HCT116 (cell line): ENCODE data around the gene BIN2. TPM values are rescaled to one million over a fixed set of nuclear protein-coding genes. Genes with fewer than 3 reads are reported as not detected.

Experiments
- ATAC-seq: fragments of 200-7000 bp; cut with Tn5 transposase; 2 replicates; pipeline ENCODE4 v1.9.1; 2020; ENCODE audit warnings: mild to moderate bottlenecking, moderate library complexity
- Bru-seq: library from RNA; stranded (reverse); fragments of 400-500 nt; gene quantifications from one replicate; lab custom pipeline; 2021; lab: Mats Ljungman, UMichigan
- BruChase-seq, 2 experiments: library from RNA; stranded (reverse); fragments of 400-500 nt; gene quantifications; one replicate each; lab custom pipeline; 2021; lab: Mats Ljungman, UMichigan
- BruUV-seq: library from RNA; stranded (reverse); fragments of 400-500 nt; replicated peaks from 2 replicates; lab custom pipeline; 2021; lab: Mats Ljungman, UMichigan
- CTCF ChIA-PET: fragments of 300-600 bp; sonication (Branson Sonifier 250); formaldehyde crosslinking; loops from one replicate; lab custom pipeline; 2021; ENCODE audit warnings: antibody characterized with exemption; lab: Charles Lee
- POLR2A ChIA-PET: fragments of 300-600, 350-600 bp; sonication (Branson Sonifier 250); formaldehyde crosslinking; loops from one replicate; lab custom pipeline; 2021; ENCODE audit warnings: antibody characterized with exemption; lab: Charles Lee
- RAD21 ChIA-PET, 2 experiments: fragments of 300-600 bp; sonication (Branson Sonifier 250); formaldehyde crosslinking; loops; one replicate each; lab custom pipeline; 2023; ENCODE audit warnings: low total read pairs in 2 of 2; ENCODE audit not compliant: uncharacterized antibody in 2 of 2, unreplicated experiment in 2 of 2, low non-redundant PET in 1 of 2; lab: Charles Lee
- DNase-seq: peaks from one replicate; pipeline ENCODE4 v3.0.0-alpha.2; 2010; ENCODE audit warnings: low read depth, low spot score
- H2AFZ ChIP-seq: fragments of 200-600 bp; shearing (Covaris generic), sonication (generic); 2 replicates; pipeline ENCODE4 v1.6.1; 2017; ENCODE audit warnings: low read depth, mixed run types, mixed read lengths, antibody characterized with exemption, low read length; ENCODE audit not compliant: poor library complexity, severe bottlenecking
- H3K27ac ChIP-seq: 2 replicates; pipeline ENCODE4 v1.5.1; 2012; ENCODE audit warnings: low read depth, low read length
- H3K27me3 ChIP-seq: fragments of 200-600 bp; sonication (generic); 2 replicates; pipeline ENCODE4 v1.6.1; 2016; ENCODE audit warnings: mixed run types, low read length, mixed read lengths; ENCODE audit not compliant: insufficient read depth
- H3K36me3 ChIP-seq, 2 experiments: fragments of 200-500 bp in 1 of 2; fragments of 200-600 bp in 1 of 2; sonication (Bioruptor generic) in 1 of 2; sonication (generic) in 1 of 2; 2 replicates each; pipeline versions ENCODE4 v1.5.1 to v1.6.1; 2014 to 2016; ENCODE audit warnings: low read length in 2 of 2, inconsistent platforms in 1 of 2, mixed read lengths in 1 of 2, mixed run types in 1 of 2; ENCODE audit not compliant: insufficient read depth in 2 of 2, control insufficient read depth in 1 of 2
- H3K4me1 ChIP-seq, 2 experiments: fragments of 200-600 bp in 1 of 2; sonication (generic) in 1 of 2; 2 replicates each; pipeline versions ENCODE4 v1.5.1 to v1.6.1; 2012 to 2017; ENCODE audit warnings: low read length in 2 of 2, inconsistent platforms in 1 of 2, mild to moderate bottlenecking in 1 of 2, mixed read lengths in 1 of 2, mixed run types in 1 of 2, moderate library complexity in 1 of 2; ENCODE audit not compliant: insufficient read depth in 2 of 2, control insufficient read depth in 1 of 2
- H3K4me2 ChIP-seq: fragments of 200-600 bp; sonication (generic); 2 replicates; pipeline ENCODE4 v1.6.1; 2017; ENCODE audit warnings: mixed run types, low read length, mixed read lengths
- H3K4me3 ChIP-seq, 2 experiments: fragments of 200-600 bp in 1 of 2; sonication (generic) in 1 of 2; replicated peaks in 1 of 2; 2 replicates each; pipeline ENCODE4 v1.5.1; 2011 to 2016; ENCODE audit warnings: low read length in 2 of 2, control low read depth in 1 of 2, low read depth in 1 of 2, mild to moderate bottlenecking in 1 of 2, mixed read lengths in 1 of 2, mixed run types in 1 of 2
- H3K79me2 ChIP-seq: fragments of 200-600 bp; sonication (generic); 2 replicates; pipeline ENCODE4 v1.6.1; 2017; ENCODE audit warnings: mild to moderate bottlenecking, mixed run types, low read length, moderate library complexity, mixed read lengths; ENCODE audit not compliant: insufficient read depth
- H3K9ac ChIP-seq: fragments of 200-600 bp; sonication (generic); 2 replicates; pipeline ENCODE4 v1.6.1; 2016; ENCODE audit warnings: low read length, mixed read lengths
- H3K9me2 ChIP-seq: fragments of 200-600 bp; sonication (generic), shearing (Covaris generic); 2 replicates; pipeline ENCODE4 v1.6.1; 2017; ENCODE audit warnings: mixed run types, mild to moderate bottlenecking, moderate library complexity; ENCODE audit not compliant: insufficient read depth
- H3K9me3 ChIP-seq, 2 experiments: fragments of 200-500 bp in 1 of 2; fragments of 200-600 bp in 1 of 2; sonication (Bioruptor generic) in 1 of 2; sonication (generic) in 1 of 2; 2 replicates each; pipeline ENCODE4 v1.6.1; 2014 to 2017; ENCODE audit warnings: low read length in 2 of 2, mixed read lengths in 2 of 2, inconsistent platforms in 1 of 2, low read depth in 1 of 2, mild to moderate bottlenecking in 1 of 2, mixed run types in 1 of 2, moderate library complexity in 1 of 2; ENCODE audit not compliant: control insufficient read depth in 1 of 2, insufficient read depth in 1 of 2
- H4K20me1 ChIP-seq: fragments of 200-600 bp; sonication (generic), shearing (Covaris generic); 2 replicates; pipeline ENCODE4 v1.6.1; 2017; ENCODE audit warnings: mixed run types, mild to moderate bottlenecking, moderate library complexity; ENCODE audit not compliant: insufficient read depth
- EGR1 ChIP-seq: IDR thresholded peaks from 2 replicates; pipeline ENCODE4 v1.6.1; 2012; ENCODE audit warnings: low read depth
- EZH2phosphoT487 ChIP-seq: fragments of 200-600 bp; IDR thresholded peaks from 2 replicates; pipeline ENCODE4 v1.6.1; 2018; ENCODE audit warnings: antibody characterized with exemption, borderline replicate concordance
- SIN3A ChIP-seq: IDR thresholded peaks from 2 replicates; pipeline ENCODE4 v1.6.1; 2012; ENCODE audit warnings: low read depth
- TCF7L2 ChIP-seq: IDR thresholded peaks from 2 replicates; pipeline ENCODE4 v1.7.0; 2011; ENCODE audit warnings: borderline replicate concordance, inconsistent platforms; ENCODE audit not compliant: insufficient read depth, insufficient read length; ENCODE audit errors: extremely low read depth
- YY1 ChIP-seq: IDR thresholded peaks from 2 replicates; pipeline ENCODE4 v1.6.1; 2011; ENCODE audit warnings: low read length, low read depth, moderate library complexity, mild to moderate bottlenecking; ENCODE audit not compliant: insufficient replicate concordance; ENCODE audit errors: extremely low read depth
- intact Hi-C: fragments of 100-400 bp; cut with micrococcal nuclease; formaldehyde crosslinking; loops from 2 replicates; pipeline ENCODE4 v1.10.0; 2022
- long read RNA-seq: library from polyadenylated mRNA; unstranded; transcript quantifications from one replicate; pipeline ENCODE4 v2.0.0, GENCODE V29; 2021; ENCODE audit not compliant: unreplicated experiment
- polyA plus RNA-seq: library from polyadenylated mRNA; unstranded; fragments of >200 nt; gene quantifications from 2 replicates; pipeline ENCODE4 v1.2.1, GENCODE V29; 2012; ENCODE audit warnings: missing spikeins
- total RNA-seq: library from RNA; stranded (reverse); gene quantifications from one replicate; pipeline ENCODE4 v1.2.1, GENCODE V29; 2021; ENCODE audit not compliant: unreplicated experiment
- TF ChIP-seq, protein P1 (sequence below): IDR thresholded peaks from 2 replicates; pipeline ENCODE4 v1.6.1; 2012; ENCODE audit warnings: low read depth

The BIN2 gene
- total RNA-seq (0.22 TPM), Bru-seq, nascent RNA (percentile 2 among the genes with signal in this experiment), BruChase-seq, experiment 1, labeled RNA remaining after a 6-hour chase (percentile 6 among the genes with signal in this experiment), BruChase-seq, experiment 2, labeled RNA remaining after a 2-hour chase (not detected)
- polyA plus RNA-seq: not detected in 2 replicates
- long read RNA-seq: 0 reads

DNA sequence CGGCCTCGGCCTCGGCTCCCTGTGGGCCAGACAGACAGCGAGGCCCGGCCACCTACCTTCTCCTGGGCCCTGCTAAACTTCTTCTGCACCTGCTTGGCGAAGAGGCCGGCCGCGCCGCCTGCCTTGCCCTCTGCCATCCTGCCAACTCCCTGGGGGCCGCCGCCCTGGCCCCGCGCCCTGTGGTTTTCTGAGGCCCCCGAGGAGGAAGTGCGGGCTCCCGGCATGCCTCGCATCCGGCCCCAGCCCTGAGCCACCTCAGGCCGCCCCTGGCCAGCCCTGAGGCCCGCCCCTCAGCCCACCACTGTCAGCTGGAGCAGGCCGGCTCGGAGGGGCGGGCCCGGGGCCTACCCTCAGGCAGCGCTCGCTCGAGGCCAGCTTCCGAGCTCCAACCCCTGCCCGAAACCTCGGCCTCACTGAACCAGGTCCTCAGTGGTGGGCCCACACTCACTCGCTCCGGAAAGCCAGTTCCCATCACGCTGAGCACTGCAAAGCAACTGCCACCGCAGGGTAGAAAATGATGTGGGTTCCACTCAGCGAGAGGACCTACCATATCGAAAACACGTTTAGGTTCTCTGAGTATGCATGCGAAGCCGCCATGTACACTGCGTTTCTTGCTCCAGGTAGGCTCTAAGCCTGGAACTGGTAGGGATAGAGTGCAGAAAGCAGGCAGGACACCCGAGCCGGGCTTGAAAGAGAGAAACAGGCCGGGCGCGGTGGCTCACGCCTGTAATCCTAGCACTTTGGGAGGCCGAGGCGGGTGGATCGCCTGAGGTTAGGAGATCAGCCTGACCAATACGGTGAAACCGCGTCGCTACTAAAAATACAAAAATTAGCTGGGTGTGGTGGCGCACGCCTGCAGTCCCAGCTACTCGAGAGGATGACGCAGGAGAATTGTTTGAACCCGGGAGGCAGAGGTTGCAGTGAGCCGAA is at the start of gene BIN2:
BIN2 (minus strand) TSS at position 209 of the 930 bp plus-strand sequence; CDS start at position 137, 72 bp downstream.
- ATAC-seq (no peak), DNase-seq (no peak)
- CTCF ChIA-PET: interaction anchor here (0.7 kb wide), 1 partner anchor 17 kb away, joined by 3 read pairs; no protein-coding TSS in a partner anchor
- Histone ChIP-seq H3K79me2 (no peaks in the 10 kb centered on the region), H3K27me3 (no peaks in the 10 kb centered on the region), H3K4me3 (no peak within 1 kb of the TSS), H3K27ac (no peak within 1 kb of the TSS), H3K9me3 (no peaks in the 10 kb centered on the region), H2AFZ (no peak within 1 kb of the TSS), H3K9ac (no peak within 1 kb of the TSS), H3K4me2 (no peak within 1 kb of the TSS), H4K20me1 (no peaks in the 10 kb centered on the region), H3K9me2 (no peaks in the 10 kb centered on the region), H3K36me3 (no peaks in the 10 kb centered on the region), H3K4me1 (no peaks in the 10 kb centered on the region)
- POLR2A ChIA-PET: no interaction called here
- intact Hi-C loops: no loop called here
- BruUV-seq: no TSS peak
- TF ChIP-seq, protein P1, sequence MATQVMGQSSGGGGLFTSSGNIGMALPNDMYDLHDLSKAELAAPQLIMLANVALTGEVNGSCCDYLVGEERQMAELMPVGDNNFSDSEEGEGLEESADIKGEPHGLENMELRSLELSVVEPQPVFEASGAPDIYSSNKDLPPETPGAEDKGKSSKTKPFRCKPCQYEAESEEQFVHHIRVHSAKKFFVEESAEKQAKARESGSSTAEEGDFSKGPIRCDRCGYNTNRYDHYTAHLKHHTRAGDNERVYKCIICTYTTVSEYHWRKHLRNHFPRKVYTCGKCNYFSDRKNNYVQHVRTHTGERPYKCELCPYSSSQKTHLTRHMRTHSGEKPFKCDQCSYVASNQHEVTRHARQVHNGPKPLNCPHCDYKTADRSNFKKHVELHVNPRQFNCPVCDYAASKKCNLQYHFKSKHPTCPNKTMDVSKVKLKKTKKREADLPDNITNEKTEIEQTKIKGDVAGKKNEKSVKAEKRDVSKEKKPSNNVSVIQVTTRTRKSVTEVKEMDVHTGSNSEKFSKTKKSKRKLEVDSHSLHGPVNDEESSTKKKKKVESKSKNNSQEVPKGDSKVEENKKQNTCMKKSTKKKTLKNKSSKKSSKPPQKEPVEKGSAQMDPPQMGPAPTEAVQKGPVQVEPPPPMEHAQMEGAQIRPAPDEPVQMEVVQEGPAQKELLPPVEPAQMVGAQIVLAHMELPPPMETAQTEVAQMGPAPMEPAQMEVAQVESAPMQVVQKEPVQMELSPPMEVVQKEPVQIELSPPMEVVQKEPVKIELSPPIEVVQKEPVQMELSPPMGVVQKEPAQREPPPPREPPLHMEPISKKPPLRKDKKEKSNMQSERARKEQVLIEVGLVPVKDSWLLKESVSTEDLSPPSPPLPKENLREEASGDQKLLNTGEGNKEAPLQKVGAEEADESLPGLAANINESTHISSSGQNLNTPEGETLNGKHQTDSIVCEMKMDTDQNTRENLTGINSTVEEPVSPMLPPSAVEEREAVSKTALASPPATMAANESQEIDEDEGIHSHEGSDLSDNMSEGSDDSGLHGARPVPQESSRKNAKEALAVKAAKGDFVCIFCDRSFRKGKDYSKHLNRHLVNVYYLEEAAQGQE: no peak
- no peak for TF ChIP-seq EGR1
- TF ChIP-seq YY1: no peak
- no peak for TF ChIP-seq EZH2phosphoT487
- no peak for TF ChIP-seq TCF7L2
- TF ChIP-seq SIN3A: no peak
- RAD21 ChIA-PET: no interaction called here
